ENCODE results near the gene CHD9.

CHD9 gene

GRCh38 chr16:53372992-53373871 is 318.4 kb downstream of the CHD9 start:
- DNase-seq (ENCODE audit: low spot score): peak; percentile 91

DNA sequence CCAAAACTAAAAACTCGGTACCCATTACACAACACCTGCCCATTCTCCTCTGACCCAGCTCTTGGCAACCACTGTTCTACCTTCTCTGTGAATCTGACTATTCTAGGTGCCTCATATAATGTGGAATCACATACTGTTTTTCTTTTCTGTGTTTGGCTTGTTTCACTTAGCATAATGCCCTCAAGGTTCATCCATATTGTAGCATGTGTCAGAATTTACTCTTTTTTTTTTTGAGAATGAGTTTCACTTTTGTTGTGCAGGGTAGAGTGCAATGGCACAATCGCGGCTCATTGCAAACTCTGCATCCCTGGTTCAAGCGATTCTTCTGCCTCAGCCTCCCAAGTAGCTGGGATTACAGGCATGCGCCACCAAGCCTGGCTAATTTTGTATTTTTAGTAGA is 320.0 kb downstream of the CHD9 start:
- no peak for DNase-seq (ENCODE audit: low spot score)

GRCh38 chr16:53378138-53378537 is 323.3 kb downstream of the CHD9 start:
- DNase-seq (ENCODE audit: low spot score): no peak
